GM21515 (cell line): ENCODE results near the gene BMPR1A.
"Not testable (repeated sequence)": the region's sequence is repeated elsewhere in the genome, so short reads cannot be mapped to it uniquely, and the experiment has no call there.

Experiments used
- ATAC-seq: cut with Tn5 transposase; IDR thresholded peaks from one replicate; pipeline ENCODE4 v1.9.1; 2021; ENCODE audit not compliant: unreplicated experiment

Gene BMPR1A

DNA sequence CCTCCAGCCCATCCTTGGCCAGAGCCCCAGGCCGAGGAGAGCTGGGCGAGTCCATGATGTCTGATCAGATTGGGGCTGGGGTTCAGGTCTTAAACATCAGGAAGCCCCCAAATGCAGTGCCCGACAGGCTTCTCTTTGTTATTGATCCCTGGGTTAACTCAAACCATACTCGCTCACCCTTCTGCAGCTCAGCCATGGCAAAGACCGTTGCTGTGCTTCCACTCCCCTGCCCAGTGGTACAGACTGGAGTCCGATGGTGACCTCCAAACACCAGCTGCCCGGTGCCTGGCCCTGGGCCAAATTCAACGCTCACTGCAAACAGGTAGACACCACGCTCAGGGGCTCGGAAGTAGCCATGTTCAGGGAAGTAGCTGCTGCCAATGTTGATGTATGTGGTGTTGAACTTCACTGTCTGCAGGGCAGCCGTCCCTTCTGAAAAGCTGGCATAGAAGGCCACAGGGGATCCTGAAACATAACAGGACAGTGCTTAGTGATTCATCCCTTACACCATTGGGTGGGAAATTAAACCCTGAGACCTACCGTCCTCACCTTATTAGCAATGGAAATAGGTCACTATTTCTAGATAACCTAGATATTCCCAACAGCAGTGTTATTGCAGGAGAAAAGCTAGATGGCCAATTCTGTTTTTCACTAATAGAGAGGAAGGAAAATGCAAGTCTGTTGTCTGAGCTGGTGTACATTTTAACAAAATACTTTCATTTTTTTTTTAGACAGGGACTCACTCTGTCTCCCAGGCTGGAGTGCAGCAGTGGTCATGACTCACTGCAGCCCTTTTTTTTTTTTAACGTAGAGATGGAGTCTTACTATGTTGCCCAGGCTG, 180.5 kb downstream of the BMPR1A start:
- ATAC-seq = no peak

DNA sequence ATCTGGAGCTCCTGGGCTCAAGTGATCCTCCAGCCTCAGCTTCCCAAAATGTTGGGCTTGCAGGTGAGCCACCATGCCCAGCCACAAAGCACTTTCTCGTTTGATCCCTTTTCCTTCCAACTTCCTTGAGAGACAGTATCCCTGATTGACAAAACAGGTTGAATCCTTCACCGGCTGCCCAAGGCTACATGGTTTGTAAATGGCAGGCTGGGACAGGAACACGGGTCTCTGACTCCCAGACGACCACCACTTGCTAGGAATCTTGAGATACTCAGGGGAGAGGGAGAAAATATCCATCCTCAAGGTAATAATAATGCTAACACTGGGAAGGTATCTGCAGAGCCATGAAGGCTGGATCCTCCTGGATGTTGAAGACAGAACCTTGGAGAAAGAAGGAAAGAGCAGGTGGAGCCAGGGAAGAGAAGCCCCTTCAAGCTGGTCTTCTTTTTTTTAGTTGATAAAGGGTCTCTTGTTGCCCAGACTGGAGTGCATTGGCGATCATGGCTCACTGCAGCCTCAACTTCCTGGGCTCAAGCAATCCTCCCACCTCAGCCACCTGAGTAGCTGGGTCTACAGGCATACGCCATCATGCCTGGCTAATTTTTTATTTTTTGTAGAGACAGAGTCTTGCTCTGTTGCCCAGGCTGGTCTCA, 181.2 kb downstream of the BMPR1A start:
- ATAC-seq = no peak

DNA sequence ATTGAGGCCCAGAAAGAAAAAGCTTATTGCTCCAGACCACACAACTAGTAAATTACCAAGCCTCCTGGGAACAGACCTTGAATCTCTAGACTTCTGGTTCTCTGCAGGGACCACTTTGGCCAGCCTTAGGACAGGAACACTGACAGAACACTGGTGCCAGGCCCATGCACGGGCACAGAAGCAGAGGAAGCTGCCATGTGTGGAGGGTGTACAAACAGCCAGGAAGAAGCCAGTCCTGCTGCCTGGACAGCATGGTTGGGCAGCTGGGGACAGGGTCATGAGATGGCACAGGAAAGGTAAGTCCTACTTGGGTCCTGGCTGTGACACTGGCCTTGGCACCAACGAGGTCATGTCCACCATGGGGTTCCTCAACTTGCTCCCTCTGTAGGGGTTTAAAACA, 181.8 kb downstream of the BMPR1A start:
- no peak for ATAC-seq

DNA sequence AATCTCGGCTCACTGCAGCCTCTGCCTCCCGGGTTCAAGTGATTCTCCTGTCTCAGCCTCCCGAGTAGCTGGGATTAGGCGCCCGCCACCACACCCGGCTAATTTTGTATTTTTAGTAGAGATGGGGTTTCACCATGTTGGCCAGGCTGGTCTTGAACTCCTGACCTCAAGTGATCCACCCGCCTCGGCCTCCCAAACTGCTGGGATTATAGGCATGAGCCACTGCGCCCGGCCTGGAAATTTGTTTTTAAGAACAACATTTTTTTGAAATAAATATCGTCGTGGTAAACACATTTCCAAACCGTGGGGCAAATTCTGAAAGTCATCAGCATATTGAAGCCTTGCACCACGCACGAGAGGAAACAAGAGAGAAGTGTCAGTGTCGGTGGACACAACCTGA, 183.7 kb downstream of the BMPR1A start:
- not testable (repeated sequence) for ATAC-seq

DNA sequence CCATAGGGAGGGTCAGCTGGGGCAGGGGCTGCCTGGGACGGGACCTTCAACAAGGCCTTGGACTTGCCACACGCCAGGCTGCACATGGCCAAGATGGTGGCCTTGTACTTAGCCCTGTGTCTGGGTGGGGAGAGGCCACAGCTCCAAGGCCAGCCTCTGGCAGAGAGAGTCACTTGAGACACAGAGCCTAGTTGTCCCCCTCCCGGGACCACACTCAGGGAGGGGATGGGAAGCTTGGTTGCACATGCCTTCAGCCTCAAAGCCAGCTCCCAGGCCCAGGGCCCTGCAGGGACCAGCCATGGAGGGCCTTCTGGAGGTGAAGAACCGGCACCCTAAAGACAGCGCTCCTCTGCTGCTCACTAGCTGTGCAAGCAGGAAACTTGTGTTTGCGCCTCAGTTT, 184.3 kb downstream of the BMPR1A start:
- ATAC-seq = no peak

DNA sequence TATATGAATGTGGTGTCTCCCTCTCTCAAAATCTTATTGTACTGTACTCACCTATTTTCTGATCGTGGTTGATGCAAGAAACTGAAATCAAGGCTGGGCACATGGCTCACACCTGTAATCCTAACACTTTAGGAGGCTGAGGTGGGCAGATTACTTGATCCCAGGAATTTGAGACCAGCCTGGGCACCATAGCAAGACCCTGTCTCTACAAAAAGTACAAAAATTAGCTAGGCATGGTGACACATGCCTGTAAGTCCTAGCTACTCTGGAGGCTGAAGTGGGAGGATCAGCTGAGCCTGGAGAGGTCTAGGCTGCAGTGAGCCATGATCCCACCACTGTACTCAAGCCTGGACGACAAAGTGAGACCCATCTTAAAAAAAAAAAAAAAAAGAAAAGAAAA, 185.0 kb downstream of the BMPR1A start:
- no peak for ATAC-seq

DNA sequence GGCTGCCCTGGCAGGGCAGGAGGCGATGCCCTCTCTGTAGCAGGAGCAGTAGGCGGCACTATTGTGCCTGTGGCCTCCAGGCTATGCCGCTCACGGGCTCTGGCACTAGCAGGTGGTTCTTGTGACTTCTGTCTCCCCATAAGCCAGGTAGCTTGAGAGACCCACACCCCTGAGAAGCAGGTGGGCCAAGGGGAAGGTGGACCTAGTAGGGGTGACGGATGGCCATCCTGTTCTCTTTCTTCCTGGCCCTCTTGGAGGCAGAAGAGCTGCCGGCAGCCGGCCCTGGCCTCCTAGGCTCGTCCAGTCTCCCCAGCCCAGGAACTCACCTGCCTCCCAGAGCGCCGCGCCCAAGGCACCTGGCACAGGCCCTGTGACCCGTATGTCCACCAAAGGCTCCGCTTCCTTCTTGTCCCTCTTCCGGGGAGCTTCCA, 185.6 kb downstream of the BMPR1A start:
- no peak for ATAC-seq

DNA sequence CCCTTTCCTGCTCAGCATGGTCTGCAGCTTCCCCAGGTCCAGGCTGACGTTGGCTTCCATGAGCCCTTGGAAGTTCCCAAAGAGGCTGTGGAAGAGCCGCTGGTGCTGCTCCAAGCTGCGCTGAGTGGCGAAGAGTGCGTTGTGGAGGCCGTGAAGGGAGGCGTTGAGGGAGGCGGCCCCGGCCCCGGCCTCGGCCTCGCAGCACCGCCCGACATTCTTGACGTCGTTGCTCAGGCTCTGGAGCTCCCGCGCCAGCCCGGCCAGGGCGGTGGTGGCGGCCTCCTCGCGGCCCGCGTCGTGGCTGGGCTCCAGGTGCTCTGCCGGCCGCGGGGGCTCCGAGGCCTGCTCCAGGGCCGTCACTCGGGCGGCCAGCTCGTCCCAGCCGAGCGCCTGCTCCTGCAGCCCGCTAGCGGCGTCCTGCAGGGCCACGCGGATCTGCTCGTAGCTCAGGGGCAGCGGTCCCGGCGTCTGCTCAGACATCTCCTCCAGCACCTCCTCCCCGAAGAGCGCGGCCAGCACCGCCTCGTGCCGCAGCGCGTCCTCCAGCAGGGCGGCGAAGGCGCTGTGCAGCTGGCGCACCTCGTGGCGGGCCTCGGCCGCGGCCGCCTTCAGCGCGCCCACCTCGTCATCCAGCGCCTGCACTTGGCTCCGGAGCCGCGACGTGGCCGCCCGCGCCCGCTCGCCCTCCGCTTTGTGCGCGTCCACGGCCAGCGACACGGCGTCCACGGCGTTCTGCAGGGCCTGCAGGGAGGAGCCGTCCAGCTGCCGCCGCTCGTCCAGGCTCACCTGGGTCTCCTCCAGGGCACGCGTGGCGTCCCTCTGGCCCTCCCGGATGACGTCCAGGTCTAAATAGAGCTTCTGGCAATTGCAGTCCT, 186.3 kb downstream of the BMPR1A start:
- ATAC-seq = no peak

DNA sequence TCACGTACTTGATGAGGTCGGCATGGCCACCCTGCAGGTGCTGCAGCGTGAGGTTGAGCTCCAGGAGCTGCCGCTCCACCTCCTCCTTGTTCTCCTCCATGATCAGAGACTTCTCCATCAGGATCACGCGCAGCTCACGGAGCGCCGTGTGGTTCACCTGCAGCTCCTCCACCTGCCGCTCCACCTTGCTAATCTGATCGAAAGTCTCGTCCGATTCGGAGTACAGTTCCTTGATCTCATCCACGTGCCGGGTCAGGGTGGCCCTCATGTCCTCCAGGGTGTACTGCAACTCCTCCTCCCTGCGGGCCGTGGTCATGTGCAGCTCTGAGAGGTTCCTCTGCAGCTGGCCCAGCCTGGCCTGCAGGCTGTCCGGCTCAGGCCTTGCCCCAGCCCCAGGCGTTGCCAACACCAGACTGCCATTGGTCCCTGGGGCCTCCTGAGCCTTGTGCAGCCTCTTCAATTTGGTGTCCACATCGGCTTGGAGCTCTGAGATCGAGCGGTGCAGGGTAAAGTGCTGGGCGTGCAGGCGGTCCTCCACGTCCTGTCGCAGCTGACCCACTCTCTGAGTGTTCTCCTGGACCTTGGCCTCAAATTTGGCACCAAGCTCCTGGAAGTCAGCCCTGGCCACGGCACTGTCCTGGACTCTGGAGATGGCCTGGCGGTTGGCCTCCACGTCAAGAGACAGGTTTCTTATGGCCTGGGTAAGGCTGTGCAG, 187.1 kb downstream of the BMPR1A start:
- no peak for ATAC-seq

DNA sequence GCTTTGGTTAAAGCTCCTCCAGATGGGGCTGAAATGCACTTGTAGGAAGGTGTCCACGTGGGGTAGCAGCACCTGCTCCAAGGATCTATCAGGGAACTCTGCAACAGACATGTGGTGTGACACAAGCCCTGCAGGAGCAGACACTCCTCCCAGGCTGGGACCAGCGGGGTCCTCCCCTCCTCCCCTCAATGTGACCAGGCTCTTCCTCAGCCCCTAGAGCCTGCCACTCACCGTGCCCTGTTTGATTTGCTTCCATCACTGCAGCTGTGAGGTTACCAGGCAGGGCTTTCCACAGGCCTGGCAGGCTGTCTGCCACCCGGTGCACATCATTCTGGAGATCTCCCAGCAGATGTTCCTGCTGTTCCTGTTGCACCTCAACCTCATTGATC, 187.6 kb downstream of the BMPR1A start:
- no peak for ATAC-seq

DNA sequence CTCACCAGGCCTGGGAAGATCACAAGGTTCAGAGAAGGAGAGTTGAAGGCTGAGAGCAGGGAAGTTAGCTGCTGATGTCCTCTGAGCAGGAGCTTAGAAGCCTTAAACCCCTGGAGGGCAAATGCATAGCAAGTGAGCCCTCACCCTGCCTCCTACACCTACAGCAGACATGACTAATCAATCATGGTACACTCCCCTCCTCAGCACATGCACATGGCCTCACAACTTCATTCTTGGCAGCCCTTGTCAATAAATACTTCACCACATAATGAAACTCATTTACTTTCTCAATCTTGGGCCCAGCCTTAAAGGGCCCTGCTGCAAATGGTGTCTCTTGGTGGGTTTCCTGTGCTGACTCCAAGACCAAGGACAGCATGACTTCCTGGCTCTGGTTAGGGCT, 188.1 kb downstream of the BMPR1A start:
- ATAC-seq = no peak

DNA sequence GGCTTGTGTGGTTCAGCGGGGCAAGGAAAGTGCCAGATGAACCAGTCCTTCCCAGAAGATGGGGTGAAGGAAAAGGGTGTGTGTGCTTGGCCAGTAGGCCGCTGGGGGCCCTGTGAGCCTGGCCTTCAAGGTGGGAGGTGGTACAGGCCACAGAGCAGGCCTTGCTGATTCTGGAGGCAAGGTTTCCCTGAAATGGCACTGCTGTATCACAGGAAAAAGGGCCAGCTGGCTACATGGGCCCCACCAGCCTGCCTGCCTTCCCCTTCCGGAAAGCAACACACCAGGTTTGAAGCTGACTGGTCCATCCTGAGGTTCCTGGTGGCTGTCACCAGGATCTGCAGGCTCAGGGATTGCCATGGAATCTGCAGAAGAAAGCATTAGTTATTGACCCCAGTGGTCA, 188.5 kb downstream of the BMPR1A start:
- no peak for ATAC-seq

DNA sequence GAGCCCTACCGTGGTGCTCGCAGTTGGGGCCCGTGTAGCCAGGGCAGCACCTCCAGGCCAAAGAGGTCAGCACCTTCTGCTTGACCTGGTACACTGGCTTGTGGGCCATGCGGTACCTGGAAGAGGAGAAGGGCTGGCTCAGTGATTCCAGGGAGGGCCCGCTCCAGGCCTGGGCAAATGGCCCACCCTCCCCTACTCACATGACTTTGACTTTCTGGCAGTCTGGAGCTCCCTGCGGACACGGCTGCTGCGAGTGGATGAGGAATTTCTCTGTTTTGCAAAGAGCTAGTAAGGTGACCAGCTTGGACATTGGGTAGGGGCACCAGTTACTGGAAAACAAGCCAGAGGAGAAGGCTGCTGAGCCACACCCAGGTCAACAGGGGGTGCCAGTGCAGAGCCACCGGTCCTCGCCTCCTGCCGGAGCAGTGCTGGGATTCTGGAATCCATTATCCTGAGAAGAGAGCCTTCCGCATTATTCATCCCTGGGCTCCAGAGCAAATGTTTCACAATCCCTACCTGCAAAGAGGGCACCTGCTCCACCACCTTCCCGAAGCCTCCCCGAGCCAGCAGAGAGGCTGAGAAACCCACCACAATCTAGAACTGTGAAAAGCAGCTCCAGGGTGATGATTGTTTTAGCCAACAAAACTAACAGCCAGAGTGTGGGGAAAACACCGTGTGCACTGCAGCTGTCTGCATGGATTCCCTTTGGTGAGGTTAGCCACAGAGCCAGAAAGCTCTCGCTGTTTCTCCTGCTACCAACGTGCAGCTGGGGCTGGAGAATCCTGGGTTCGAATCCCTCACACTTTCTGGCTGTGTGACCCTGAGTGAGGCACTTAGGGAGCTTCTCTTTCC, 189.2 kb downstream of the BMPR1A start:
- ATAC-seq = no peak

DNA sequence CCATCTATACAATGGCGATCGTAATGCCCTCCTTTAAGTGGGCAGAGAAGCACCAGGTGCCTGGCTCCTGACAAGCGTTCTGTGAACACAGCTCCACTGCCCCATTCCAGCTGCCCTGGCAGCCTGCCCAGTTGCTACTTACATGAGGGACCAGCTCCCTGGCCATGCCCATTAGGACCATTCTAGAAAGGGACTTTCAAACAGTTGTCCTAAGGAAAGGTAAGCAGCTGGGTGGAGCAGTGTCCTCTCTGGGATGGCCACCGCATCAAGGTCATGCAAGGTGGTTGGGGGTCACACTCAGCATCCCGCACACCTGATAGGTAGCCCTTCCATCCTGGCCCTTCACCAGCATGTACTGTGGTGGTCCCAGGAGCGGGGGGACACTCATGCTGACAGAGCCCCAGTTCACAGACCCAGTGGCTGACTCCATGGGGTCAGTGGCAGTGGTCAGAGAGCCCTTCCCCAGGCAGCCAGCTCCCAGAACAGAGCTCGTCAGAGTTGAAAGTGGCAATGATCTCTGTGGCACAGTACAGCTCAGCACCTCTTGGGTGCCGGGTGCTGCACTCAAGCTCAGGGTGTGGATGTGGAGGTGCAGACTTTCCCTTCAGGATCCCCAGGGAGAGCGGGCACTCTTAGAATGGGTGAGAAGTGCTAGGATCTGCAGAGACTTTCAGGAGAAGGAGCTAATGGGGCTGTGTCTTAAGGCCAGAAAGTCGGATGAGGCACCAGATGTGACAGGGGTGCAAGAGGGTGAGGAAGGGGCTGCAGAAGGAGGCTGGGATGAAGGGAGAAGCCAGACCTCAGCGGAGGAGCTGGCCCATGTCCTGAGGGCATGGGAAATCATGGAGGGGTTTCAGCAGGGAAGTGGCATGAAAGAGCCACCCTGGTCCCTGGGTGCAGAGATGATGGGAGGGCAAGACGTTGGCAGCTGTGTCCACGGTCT, 190.1 kb downstream of the BMPR1A start:
- ATAC-seq = no peak

DNA sequence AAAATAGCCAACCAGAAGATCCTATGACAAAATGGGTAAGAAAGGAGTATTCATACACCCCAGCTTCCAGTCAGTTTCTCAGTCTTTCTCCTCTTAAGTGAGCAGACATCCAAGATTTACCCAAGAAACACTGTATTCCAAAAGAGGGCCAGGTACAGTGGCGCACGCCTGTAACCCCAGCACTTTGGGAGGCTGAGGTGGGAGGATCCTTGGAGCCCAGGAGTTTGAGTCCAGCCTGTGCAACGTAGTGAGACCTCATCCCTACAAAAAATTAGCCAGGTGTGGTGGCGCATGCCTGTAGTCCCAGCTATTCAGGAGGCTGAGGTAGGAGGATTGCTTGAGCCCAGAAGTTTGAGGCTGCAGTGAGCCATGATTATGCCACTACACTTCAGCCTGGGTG, 191.4 kb downstream of the BMPR1A start:
- not testable (repeated sequence) for ATAC-seq

DNA sequence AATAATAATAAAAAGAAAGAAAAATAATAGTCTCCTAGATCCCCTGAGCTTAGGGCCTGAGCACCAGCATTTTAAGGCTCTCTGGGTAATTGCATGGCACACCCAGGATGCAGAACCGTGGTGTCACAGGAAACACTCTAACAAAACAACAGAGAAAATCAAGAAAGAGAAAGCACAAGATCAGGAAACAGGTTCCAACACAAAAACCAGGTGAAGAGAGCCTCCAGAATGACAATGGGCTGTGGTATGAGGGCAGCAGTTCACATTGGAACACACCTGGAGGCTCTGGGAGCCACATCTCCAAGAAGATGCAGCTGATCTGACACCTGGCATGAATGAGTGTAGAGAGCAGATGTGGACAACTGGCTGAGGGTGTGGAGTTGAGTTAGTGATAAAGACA, 193.9 kb downstream of the BMPR1A start:
- no peak for ATAC-seq

DNA sequence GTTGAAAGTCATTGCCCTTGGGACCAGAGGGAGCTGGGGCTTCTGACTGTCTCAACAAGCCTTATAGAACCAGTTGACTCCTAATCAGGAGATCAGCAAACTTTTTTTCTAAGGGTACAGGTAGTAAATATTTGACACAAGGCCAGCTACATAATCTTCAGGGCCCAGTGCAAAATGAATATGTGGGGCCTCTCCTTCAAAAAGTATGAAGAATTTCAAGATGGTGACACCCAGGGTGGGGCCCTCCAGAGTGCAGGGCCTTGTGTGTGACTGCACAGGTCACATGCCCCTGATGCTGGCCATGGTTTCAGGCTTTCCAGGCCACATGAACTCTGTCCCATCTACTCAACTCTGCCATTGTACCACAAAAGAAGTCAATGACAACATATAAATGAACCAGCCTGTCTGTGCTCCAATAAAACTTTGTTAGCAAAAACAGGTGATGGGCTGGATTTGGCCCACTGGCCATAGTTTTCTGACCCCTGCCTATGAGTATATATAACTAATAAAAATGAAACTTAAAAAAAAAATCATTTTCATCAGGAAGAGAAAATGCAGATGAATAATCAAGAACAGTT, 194.9 kb downstream of the BMPR1A start:
- no peak for ATAC-seq

DNA sequence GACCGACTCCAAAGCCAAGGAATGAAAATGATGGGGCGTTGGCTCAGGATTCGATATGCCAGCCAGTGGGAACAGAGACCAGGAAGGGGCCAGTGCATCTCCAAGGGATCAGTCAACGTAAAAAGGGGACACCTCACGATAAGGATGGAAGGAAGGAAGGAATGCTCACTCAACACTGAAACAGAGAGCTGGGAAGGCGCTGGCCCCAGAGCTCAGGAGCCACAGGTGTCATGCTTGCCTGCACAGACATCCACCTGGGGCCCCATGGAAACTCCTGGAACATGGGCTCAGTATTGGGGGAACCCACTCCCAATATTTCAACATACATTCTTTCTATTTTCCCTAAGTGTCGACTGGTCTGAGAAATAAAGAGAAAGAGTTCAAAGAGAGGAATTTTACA, 195.7 kb downstream of the BMPR1A start:
- ATAC-seq = no peak

DNA sequence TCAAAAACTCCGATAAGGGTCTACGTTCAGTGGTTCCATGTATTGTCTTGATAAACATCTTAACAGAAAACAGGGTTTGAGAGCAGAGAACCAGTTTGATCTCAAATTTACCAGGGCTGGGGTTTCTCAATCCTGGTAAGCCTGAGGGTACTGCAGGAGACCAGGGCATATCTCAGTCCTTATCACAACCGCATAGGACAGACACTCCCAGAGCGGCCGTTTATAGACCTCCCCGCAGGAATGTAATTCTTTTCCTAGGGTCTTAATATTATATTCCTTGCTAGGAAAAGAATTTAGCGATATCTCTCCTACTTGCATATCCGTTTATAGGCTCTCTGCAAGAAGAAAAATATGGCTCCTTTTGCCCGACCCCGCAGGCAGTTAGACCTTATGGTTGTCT, 196.3 kb downstream of the BMPR1A start:
- ATAC-seq = not testable (repeated sequence)
